PC-9 (cell line): ENCODE measurements around the gene CDH13. TPM values are rescaled to one million over a fixed set of nuclear protein-coding genes. Genes with fewer than 3 reads are reported as not detected.

ENCODE experiments used
- BruUV-seq: library from RNA; stranded (reverse); fragments of 400-500 nt; replicated peaks from 2 replicates; lab custom pipeline; 2021; lab: Mats Ljungman, UMichigan
- CTCF ChIA-PET: fragments of 300-600 bp; sonication (Branson Sonifier 250); formaldehyde crosslinking; loops from one replicate; lab custom pipeline; 2022; ENCODE audit warnings: antibody characterized with exemption; lab: Charles Lee
- POLR2A ChIA-PET: fragments of 300-600 bp; sonication (Branson Sonifier 250); formaldehyde crosslinking; loops from one replicate; lab custom pipeline; 2022; ENCODE audit warnings: antibody characterized with exemption; ENCODE audit not compliant: unreplicated experiment; lab: Charles Lee
- DNase-seq, 2 experiments: peaks; one replicate each; pipeline versions ENCODE4 v3.0.0 to v3.0.0-alpha.2; 2015 to 2022; ENCODE audit warnings: mixed read lengths in 1 of 2
- H2AFZ ChIP-seq: fragments of 200-600 bp; sonication (generic); 2 replicates; pipeline ENCODE4 v1.8.1; 2017; ENCODE audit warnings: antibody characterized with exemption
- H3F3A ChIP-seq: fragments of 200-600 bp; sonication (generic); 2 replicates; pipeline ENCODE4 v1.8.1; 2017; ENCODE audit warnings: antibody characterized with exemption, mild to moderate bottlenecking, low read depth; ENCODE audit not compliant: insufficient read depth
- H3K27ac ChIP-seq: fragments of 200-600 bp; sonication (generic); 2 replicates; pipeline ENCODE4 v1.6.1; 2016; ENCODE audit warnings: mixed run types
- H3K27me3 ChIP-seq: fragments of 200-600 bp; sonication (generic); 2 replicates; pipeline ENCODE4 v1.6.1; 2016; ENCODE audit warnings: low read depth, mixed run types; ENCODE audit not compliant: insufficient read depth
- H3K36me3 ChIP-seq: fragments of 200-600 bp; sonication (generic); 2 replicates; pipeline ENCODE4 v1.6.1; 2016; ENCODE audit warnings: low read depth, mixed run types
- H3K4me1 ChIP-seq: fragments of 200-600 bp; sonication (generic); replicated peaks from 2 replicates; pipeline ENCODE4 v1.6.1; 2016; ENCODE audit warnings: mixed run types; ENCODE audit not compliant: insufficient read depth
- H3K4me2 ChIP-seq: fragments of 200-600 bp; sonication (generic); 2 replicates; pipeline ENCODE4 v1.6.1; 2017; ENCODE audit warnings: mixed run types
- H3K4me3 ChIP-seq: fragments of 200-600 bp; sonication (generic); 2 replicates; pipeline ENCODE4 v1.6.1; 2016; ENCODE audit warnings: mixed run types
- H3K79me2 ChIP-seq: fragments of 200-600 bp; sonication (generic); 2 replicates; pipeline ENCODE4 v1.6.1; 2017; ENCODE audit warnings: low read depth, mixed run types
- H3K9me2 ChIP-seq: fragments of 200-600 bp; sonication (generic); 2 replicates; pipeline ENCODE4 v1.8.1; 2017; ENCODE audit warnings: mild to moderate bottlenecking; ENCODE audit not compliant: insufficient read depth
- H3K9me3 ChIP-seq: fragments of 200-600 bp; sonication (generic); 2 replicates; pipeline ENCODE4 v1.8.1; 2016; ENCODE audit warnings: low read depth; ENCODE audit not compliant: insufficient read depth
- H4K20me1 ChIP-seq: fragments of 200-600 bp; sonication (generic); 2 replicates; pipeline ENCODE4 v1.8.1; 2017; ENCODE audit not compliant: insufficient read depth
- EZH2 ChIP-seq: fragments of 200-600 bp; sonication (generic); IDR thresholded peaks from 2 replicates; pipeline ENCODE4 v1.8.0; 2017; ENCODE audit warnings: antibody characterized with exemption, low read depth
- intact Hi-C: fragments of 100-400 bp; cut with micrococcal nuclease; formaldehyde crosslinking; loops from one replicate; pipeline ENCODE4 v1.10.0; 2022; ENCODE audit not compliant: unreplicated experiment
- total RNA-seq: library from RNA; stranded (reverse); gene quantifications from 2 replicates; pipeline ENCODE4 v1.2.3, GENCODE V29; 2021
- TF ChIP-seq, protein P1 (sequence below): fragments of 200-600 bp; sonication (generic); conservative IDR thresholded peaks from 2 replicates; pipeline ENCODE4 v1.6.1; 2017; ENCODE audit warnings: mixed run types, antibody characterized with exemption, mild to moderate bottlenecking, moderate library complexity

The CDH13 gene
- total RNA-seq, 1 experiment from 2014 or later = 0.24 TPM

DNA sequence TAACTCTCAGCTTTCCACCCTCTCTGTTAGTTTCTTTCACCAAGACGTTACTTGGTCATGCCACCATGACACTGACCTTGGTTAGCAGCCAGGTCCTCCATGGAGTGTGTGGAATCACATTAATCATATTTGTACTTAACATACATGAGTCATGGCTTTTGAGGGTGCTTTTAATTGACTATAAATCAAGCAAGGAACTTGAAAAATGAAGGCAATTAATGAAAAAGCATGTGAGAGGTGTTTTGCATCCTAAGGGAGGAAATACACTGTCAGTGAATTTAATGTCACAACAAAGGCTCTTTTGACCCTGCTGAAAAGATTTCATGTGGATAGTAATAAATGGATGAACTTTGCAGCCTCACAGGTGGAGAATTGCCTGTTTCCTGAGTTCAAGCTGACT lies 240.7 kb downstream of the CDH13 start:
- DNase-seq = no peak
- H3K4me2 ChIP-seq = no peak overlapping the region
- no peaks in the 10 kb centered on the region for H3K4me1 ChIP-seq
- TF ChIP-seq EZH2 = no peak
- TF ChIP-seq, protein P1, sequence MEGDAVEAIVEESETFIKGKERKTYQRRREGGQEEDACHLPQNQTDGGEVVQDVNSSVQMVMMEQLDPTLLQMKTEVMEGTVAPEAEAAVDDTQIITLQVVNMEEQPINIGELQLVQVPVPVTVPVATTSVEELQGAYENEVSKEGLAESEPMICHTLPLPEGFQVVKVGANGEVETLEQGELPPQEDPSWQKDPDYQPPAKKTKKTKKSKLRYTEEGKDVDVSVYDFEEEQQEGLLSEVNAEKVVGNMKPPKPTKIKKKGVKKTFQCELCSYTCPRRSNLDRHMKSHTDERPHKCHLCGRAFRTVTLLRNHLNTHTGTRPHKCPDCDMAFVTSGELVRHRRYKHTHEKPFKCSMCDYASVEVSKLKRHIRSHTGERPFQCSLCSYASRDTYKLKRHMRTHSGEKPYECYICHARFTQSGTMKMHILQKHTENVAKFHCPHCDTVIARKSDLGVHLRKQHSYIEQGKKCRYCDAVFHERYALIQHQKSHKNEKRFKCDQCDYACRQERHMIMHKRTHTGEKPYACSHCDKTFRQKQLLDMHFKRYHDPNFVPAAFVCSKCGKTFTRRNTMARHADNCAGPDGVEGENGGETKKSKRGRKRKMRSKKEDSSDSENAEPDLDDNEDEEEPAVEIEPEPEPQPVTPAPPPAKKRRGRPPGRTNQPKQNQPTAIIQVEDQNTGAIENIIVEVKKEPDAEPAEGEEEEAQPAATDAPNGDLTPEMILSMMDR = no peak
- H3K9me2 ChIP-seq = no peaks in the 10 kb centered on the region
- H3K79me2 ChIP-seq = no peaks in the 10 kb centered on the region
- no peak overlapping the region for H3K27ac ChIP-seq
- H3F3A ChIP-seq = no peaks in the 10 kb centered on the region
- no peaks in the 10 kb centered on the region for H3K27me3 ChIP-seq
- CTCF ChIA-PET = no interaction called here
- no peaks in the 10 kb centered on the region for H4K20me1 ChIP-seq
- H2AFZ ChIP-seq = no peak overlapping the region
- POLR2A ChIA-PET = no interaction called here
- intact Hi-C loops = no loop called here
- no peaks in the 10 kb centered on the region for H3K36me3 ChIP-seq
- H3K9me3 ChIP-seq = no peaks in the 10 kb centered on the region
- BruUV-seq = no TSS peak
- no peak overlapping the region for H3K4me3 ChIP-seq

DNA sequence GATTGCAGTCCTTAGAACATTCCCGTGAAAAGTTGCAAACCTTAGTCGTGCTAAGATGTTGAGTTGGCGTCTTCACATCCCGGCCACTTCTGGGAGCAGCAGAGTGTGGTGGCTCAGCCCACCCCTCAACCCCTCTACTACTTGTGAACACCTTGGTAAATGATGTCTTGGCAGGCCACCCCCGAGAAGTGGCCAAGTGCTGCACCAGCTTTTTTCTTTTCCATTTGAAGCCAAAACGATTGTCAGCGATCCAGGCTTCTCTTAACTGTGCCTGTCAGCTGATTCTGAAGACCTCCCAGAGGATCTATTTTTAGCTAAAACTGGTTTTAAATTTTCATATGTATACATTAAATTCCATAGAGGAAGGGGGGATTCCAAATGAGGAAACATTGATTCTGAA lies 247.5 kb downstream of the CDH13 start:
- ChIA-PET CTCF (no interaction called here), POLR2A (no interaction called here)
- intact Hi-C loops = no loop called here
- no peaks in the 10 kb centered on the region for H3K27me3 ChIP-seq
- TF ChIP-seq, protein P1 = no peak
- TF ChIP-seq EZH2 = no peak
- no peaks in the 10 kb centered on the region for H3K36me3 ChIP-seq
- DNase-seq = no peak
- no peaks in the 10 kb centered on the region for H4K20me1 ChIP-seq
- H2AFZ ChIP-seq = no peak overlapping the region
- H3K4me1 ChIP-seq = no peaks in the 10 kb centered on the region
- H3K27ac ChIP-seq = no peak overlapping the region
- no peaks in the 10 kb centered on the region for H3K79me2 ChIP-seq
- no peaks in the 10 kb centered on the region for H3K9me2 ChIP-seq
- no TSS peak for BruUV-seq
- H3F3A ChIP-seq = no peaks in the 10 kb centered on the region
- H3K9me3 ChIP-seq = no peaks in the 10 kb centered on the region
- H3K4me2 ChIP-seq = no peak overlapping the region
- H3K4me3 ChIP-seq = no peak overlapping the region

DNA sequence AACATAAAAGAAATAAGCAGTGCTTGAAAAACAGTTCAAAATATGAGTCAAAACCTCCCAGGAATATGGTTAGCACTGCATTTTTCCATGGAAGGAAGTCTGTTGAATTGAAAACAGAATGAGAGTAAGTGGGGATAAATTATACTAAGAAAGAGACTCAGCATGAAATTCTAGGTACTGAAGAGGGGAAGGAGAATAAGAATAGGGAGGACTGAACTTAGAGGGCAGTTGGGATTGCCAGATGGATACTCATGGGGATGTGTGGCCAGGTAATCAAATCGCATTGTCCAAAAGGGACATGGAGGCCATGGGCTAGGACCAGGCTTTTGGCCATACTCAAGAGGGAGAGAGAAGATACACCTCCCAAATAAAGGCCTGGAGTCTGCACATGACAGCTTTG lies 247.9 kb downstream of the CDH13 start:
- H3F3A ChIP-seq = no peaks in the 10 kb centered on the region
- H3K27ac ChIP-seq = no peak overlapping the region
- H3K79me2 ChIP-seq = no peaks in the 10 kb centered on the region
- no peaks in the 10 kb centered on the region for H4K20me1 ChIP-seq
- no peaks in the 10 kb centered on the region for H3K36me3 ChIP-seq
- H3K9me3 ChIP-seq = no peaks in the 10 kb centered on the region
- TF ChIP-seq, protein P1 = no peak
- TF ChIP-seq EZH2 = no peak
- POLR2A ChIA-PET = no interaction called here
- no peak overlapping the region for H2AFZ ChIP-seq
- CTCF ChIA-PET = no interaction called here
- no TSS peak for BruUV-seq
- no peaks in the 10 kb centered on the region for H3K9me2 ChIP-seq
- DNase-seq = no peak
- intact Hi-C loops = no loop called here
- H3K27me3 ChIP-seq = no peaks in the 10 kb centered on the region
- H3K4me1 ChIP-seq = no peaks in the 10 kb centered on the region
- no peak overlapping the region for H3K4me2 ChIP-seq
- no peak overlapping the region for H3K4me3 ChIP-seq
